Myometrial cell (primary cell): ENCODE results near the gene B4GALT5. TPM values are rescaled to one million over a fixed set of nuclear protein-coding genes. Genes with fewer than 3 reads are reported as not detected.

Source experiments
- total RNA-seq: library from RNA; depleted of rRNA; stranded (reverse); fragments of >200 nt; gene quantifications from 2 replicates; pipeline ENCODE4 v1.2.3, GENCODE V29; 2015

The B4GALT5 gene
- 10.7 and 11.2 TPM in 2 replicates for total RNA-seq

GRCh38 chr20:49713753-49714712 is at the start of gene B4GALT5:
Gene B4GALT5 (minus strand): TSS chr20:49713878. CDS start chr20:49713690, 188 bp downstream.

Other genes with a start within 250 kb of the B4GALT5 start
- 0.29 TPM in 1 of 2 replicates, not detected in the other for gene KCNB1, start 231.2 kb downstream of the B4GALT5 start, total RNA-seq
- 0.58 and 0.89 TPM in 2 replicates for gene PTGIS, start 145.7 kb downstream of the B4GALT5 start, total RNA-seq
- 3.0 and 3.2 TPM in 2 replicates for gene SLC9A8, start 99.0 kb upstream of the B4GALT5 start, total RNA-seq
- 3.0 and 3.5 TPM in 2 replicates for gene SPATA2, start 201.7 kb upstream of the B4GALT5 start, total RNA-seq
- 76.1 and 84.2 TPM in 2 replicates for gene RNF114, start 222.5 kb upstream of the B4GALT5 start, total RNA-seq